ENCODE data around the gene STXBP2. TPM values are rescaled to one million over a fixed set of nuclear protein-coding genes. Genes with fewer than 3 reads are reported as not detected.
"Not testable (repeated sequence)": the region's sequence is repeated elsewhere in the genome, so short reads cannot be mapped to it uniquely, and the experiment has no call there.

Gene STXBP2
- total RNA-seq, 8 experiments from 2014 or later, result 1.4 to 38.5 (median 3.5) TPM

DNA sequence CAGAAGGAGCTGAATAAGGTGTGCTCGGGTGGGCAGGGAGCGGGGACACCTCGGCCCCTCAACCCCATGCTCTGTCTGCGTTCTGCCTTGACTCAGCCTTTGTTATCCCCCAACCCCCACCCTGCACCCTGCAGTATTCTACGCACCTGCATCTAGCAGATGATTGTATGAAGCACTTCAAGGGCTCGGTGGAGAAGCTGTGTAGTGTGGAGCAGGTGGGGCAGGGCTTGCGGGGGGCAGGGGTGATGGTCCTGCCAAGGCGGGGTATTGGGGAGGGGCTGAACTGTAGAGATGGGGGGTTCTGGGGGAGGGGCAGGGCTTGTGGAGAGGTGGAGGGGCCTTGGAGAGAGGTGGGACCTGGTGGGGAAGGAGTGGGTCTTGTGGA lies 6.1 kb downstream of the STXBP2 start:
- H3K27ac ChIP-seq, result no peak overlapping the region
- in situ Hi-C loops (cut with MboI; ENCODE audit: low pct_unique_long_range_greater_than_20kb in 2 of 9, low sequenced_read_pairs in 9 of 9, unreplicated experiment in 9 of 9), result no loop called here
- no peak for ATAC-seq (replicated peaks in 6 of 8)
- 100% methylated on average over 2 of the region's 8 CpGs; no CpG with 5 or more reads in 9 of the 10 experiments for WGBS, 10 experiments
- no peaks in the 10 kb centered on the region for H3K4me1 ChIP-seq (replicated peaks in 1 of 2)
- no peak overlapping the region for H3K4me3 ChIP-seq

DNA sequence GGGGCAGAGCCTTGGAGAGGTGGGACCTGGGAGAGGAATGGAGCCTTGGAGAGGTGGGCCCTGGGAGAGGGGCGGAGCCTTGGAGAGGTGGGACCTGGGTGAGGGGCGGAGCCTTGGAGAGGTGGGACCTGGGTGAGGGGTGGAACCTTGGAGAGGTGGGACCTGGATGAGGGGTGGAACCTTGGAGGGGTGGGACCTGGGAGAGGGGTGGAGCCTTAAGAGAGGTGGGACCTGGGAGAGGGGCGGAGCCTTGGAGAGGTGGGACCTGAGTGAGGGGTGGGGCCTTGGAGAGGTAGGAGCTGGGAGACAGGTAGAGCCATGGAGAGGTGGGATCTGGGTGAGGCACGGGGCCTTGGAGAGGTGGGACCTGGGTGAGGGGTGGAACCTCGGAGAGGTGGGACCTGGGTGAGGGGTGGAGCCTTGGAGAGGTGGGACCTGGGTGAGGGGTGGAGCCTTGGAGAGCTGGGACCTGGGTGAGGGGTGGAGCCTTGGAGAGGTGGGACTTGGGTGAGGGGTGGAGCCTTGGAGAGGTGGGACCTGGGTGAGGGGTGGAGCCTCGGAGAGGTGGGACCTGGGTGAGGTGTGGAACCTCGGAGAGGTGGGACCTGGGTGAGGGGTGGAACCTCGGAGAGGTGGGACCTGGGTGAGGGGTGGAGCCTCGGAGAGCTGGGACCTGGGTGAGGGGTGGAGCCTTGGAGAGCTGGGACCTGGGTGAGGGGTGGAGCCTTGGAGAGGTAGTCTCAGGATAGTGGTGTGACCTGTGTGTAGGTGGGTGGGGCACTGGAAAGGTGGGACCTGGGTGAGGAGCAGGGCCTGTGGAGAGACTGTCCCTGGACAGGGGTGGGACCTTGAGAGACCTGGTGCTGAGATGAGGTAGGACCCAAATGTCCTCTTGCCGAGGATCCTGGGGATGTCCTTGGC lies 7.0 kb downstream of the STXBP2 start:
- WGBS, 10 experiments, result 71% methylated on average over 1 of the region's 10 CpGs; no CpG with 5 or more reads in 9 of the 10 experiments
- H3K4me1 ChIP-seq (replicated peaks in 1 of 2); in situ Hi-C loops (cut with MboI; ENCODE audit: low pct_unique_long_range_greater_than_20kb in 2 of 9, low sequenced_read_pairs in 9 of 9, unreplicated experiment in 9 of 9); ATAC-seq (replicated peaks in 6 of 8); H3K27ac ChIP-seq; H3K4me3 ChIP-seq: not testable (repeated sequence)

DNA sequence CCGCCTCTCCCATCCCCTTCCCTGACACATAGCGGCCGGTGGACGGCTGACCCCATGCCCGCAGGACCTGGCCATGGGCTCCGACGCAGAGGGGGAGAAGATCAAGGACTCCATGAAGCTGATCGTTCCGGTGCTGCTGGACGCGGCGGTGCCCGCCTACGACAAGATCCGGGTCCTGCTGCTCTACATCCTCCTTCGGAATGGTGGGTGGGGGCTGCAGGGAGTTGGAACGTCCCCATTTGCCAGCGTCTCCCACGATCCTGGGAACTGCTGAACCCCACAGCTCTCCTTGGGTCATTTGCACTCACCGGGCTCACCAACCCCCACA lies 7.6 kb downstream of the STXBP2 start:
- H3K27ac ChIP-seq, result no peak overlapping the region
- in situ Hi-C loops (cut with MboI; ENCODE audit: low pct_unique_long_range_greater_than_20kb in 2 of 9, low sequenced_read_pairs in 9 of 9, unreplicated experiment in 9 of 9), result no loop called here

DNA sequence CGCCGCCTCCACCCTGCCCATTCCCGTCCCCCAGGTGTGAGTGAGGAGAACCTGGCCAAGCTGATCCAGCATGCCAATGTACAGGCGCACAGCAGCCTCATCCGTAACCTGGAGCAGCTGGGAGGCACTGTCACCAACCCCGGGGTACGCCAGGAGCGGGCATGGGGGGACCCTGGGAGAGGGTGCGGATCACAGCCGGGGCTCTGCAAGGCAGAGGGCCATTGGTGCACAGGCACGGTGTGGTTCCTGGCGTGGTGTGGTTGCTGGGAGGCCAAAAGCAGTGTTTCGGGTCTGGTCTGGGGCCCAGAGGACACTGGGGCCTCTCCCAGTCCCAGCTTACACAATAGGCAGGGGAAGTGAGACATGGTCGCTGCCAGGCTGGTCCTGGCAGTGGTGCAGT lies 8.3 kb downstream of the STXBP2 start:
- H3K27ac ChIP-seq, result no peak overlapping the region

More for the DNA sequence above, 7.6 kb downstream of the STXBP2 start:
- ATAC-seq (replicated peaks in 6 of 8), result no peak
- H3K4me3 ChIP-seq, result no peak overlapping the region
- 60 to 100% (median 95%) methylated on average over 2 to 14 of the region's 20 CpGs; no CpG with 5 or more reads in 7 of the 10 experiments for WGBS, 10 experiments
- H3K4me1 ChIP-seq (replicated peaks in 1 of 2), result no peaks in the 10 kb centered on the region

DNA sequence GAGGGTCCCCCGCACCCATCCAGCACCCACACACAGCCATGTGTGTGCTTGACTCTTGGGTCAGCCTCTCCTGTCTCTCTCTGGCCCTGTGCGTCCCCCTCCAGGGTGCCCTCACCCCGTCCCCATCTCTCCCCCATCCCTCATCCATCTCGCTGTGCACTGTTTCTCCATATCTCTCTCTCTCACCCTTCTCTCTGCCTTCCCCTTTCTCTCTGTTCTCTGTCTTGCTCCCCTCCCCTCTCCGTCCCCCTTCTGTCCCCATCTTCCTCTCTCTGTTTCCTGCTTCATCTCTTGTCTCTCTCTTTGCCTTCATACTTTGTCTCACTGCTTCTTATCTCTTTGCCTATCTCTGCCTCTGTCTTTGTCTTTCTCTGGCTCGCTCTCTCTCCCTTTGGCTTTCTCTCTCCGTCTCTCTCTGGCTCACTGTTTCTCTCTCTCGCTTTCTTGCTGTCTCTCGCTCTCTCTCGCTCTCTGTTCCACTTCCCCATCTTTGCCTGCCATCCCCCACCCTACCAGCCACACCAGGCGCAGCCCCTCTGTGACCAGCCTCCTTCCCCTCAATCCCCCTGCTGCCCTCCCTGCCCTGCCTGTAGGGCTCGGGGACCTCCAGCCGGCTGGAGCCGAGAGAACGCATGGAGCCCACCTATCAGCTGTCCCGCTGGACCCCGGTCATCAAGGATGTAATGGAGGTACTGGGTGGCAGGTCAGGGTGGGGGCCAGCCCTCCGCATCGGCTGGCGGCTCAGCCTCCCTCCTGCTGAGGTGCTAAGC lies 8.9 kb downstream of the STXBP2 start:
- no peak overlapping the region for H3K27ac ChIP-seq
- no peaks in the 10 kb centered on the region for H3K4me1 ChIP-seq (replicated peaks in 1 of 2)
- 44 to 74% (median 61%) methylated on average over 3 to 7 of the region's 20 CpGs; no CpG with 5 or more reads in 4 of the 10 experiments for WGBS, 10 experiments
- no peak for ATAC-seq (replicated peaks in 6 of 8)
- in situ Hi-C loops (cut with MboI; ENCODE audit: low pct_unique_long_range_greater_than_20kb in 2 of 9, low sequenced_read_pairs in 9 of 9, unreplicated experiment in 9 of 9), result no loop called here
- no peak overlapping the region for H3K4me3 ChIP-seq

More for the DNA sequence above, 8.3 kb downstream of the STXBP2 start:
- in situ Hi-C loops (cut with MboI; ENCODE audit: low pct_unique_long_range_greater_than_20kb in 2 of 9, low sequenced_read_pairs in 9 of 9, unreplicated experiment in 9 of 9), result no loop called here
- 100% methylated on average over 2 of the region's 14 CpGs; no CpG with 5 or more reads in 9 of the 10 experiments for WGBS, 10 experiments
- no peak for ATAC-seq (replicated peaks in 6 of 8)
- Histone ChIP-seq H3K4me3 (no peak overlapping the region), H3K4me1 (replicated peaks in 1 of 2) (no peaks in the 10 kb centered on the region)

DNA sequence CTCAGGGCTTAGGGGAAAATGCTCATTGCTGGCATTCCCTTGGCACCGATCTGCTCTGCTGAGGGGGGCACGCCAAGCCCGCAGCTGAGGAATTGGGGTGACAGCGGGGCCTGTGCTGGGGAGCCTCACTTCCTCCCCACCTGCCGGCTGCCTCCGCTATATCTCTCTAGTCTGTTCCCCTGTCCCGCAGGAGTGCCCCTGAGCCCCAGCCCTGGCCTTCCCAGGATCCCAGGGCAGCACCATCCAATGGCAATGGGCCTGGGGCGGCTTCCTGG lies 9.5 kb downstream of the STXBP2 start:
- no CpG with 5 or more reads among the region's 8 CpGs for WGBS, 10 experiments

DNA sequence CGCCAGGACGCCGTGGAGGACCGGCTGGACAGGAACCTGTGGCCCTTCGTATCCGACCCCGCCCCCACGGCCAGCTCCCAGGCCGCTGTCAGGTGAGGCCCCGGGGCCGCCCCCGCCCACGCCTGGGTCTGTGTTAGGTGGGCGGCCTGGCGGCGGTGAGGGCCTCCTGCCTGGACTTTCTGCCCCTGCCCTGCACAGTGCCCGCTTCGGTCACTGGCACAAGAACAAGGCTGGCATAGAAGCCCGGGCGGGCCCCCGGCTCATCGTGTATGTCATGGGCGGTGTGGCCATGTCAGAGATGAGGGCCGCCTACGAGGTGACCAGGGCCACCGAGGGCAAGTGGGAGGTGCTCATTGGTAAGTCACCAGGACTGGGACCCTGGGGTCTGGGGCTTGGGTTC lies 10.2 kb downstream of the STXBP2 start:
- Histone ChIP-seq H3K4me3 (no peak overlapping the region), H3K27ac (no peak overlapping the region), H3K4me1 (replicated peaks in 1 of 2) (no peaks in the 10 kb centered on the region)
- in situ Hi-C loops (cut with MboI; ENCODE audit: low pct_unique_long_range_greater_than_20kb in 2 of 9, low sequenced_read_pairs in 9 of 9, unreplicated experiment in 9 of 9), result no loop called here
- ATAC-seq (replicated peaks in 6 of 8), result peak in 1 of 8 experiments; percentile 18
- WGBS, 10 experiments, result no CpG with 5 or more reads among the region's 26 CpGs

More for the DNA sequence above, 9.5 kb downstream of the STXBP2 start:
- Histone ChIP-seq H3K4me3 (no peak overlapping the region), H3K4me1 (replicated peaks in 1 of 2) (no peaks in the 10 kb centered on the region), H3K27ac (no peak overlapping the region)
- in situ Hi-C loops (cut with MboI; ENCODE audit: low pct_unique_long_range_greater_than_20kb in 2 of 9, low sequenced_read_pairs in 9 of 9, unreplicated experiment in 9 of 9), result no loop called here
- ATAC-seq (replicated peaks in 6 of 8), result no peak

DNA sequence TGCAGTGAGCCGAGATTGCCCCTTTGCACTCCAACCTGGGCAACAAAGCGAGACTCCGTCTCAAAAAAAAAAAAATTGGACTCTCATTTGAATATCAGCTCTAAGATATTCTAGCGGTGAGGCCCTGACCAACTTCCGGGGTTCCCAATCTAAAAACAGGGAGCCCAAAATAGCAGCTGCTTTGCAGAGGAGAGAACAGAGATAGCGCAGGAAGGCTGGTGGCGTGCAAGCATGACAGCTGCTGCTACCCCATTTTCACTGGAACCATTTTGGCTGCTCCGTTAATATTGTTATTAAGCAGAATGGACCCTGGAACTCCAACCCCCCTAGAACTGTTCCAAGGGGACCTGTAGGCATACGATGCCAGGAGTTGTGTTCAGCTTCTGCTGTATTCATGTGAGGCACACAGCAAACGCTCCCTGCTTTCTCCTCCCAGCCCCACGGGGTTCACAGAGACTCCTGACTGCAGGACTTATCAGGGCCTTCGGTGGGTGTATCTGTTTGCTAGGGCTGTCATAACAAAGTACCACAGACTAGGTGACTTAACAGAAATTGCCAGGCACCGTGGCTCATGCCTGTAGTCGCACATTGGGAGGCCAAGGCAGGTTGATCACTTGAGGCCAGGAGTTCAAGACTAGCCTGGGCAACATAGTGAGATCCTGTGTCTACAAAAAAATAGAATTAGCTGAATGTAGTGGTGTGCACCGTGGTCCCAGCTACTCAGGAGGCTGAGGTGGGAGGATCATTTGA lies 11.5 kb downstream of the STXBP2 start:
- WGBS, 10 experiments, result 0 to 82% (median 72%) methylated on average over 1 to 7 of the region's 15 CpGs; no CpG with 5 or more reads in 2 of the 10 experiments
- H3K27ac ChIP-seq, result no peak overlapping the region
- H3K4me3 ChIP-seq, result no peak overlapping the region
- no peak for ATAC-seq (replicated peaks in 6 of 8)
- in situ Hi-C loops (cut with MboI; ENCODE audit: low pct_unique_long_range_greater_than_20kb in 2 of 9, low sequenced_read_pairs in 9 of 9, unreplicated experiment in 9 of 9), result no loop called here
- H3K4me1 ChIP-seq (replicated peaks in 1 of 2), result no peaks in the 10 kb centered on the region

DNA sequence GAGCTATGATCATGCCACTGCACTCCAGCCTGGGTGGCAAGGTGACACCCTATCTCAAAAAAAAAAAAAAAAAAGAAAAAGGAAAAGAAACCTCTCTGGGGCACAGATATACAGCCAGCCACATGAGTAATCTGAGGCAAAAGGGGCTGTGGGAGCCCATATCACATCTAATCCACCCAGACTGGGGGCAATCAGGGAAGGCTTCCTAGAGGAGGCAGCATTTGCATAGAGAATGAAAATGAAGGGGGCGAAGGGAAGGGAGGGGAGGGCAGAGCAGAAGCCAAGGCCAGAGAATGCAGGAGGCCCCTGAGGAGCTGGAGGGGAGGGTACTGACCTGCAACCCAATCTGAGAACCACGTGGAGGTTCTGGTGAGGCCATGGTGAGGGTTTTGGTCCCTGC lies 13.2 kb downstream of the STXBP2 start:
- WGBS, 10 experiments, result 0 to 33% methylated on average over 1 to 2 of the region's 2 CpGs; no CpG with 5 or more reads in 8 of the 10 experiments
- ATAC-seq (replicated peaks in 6 of 8), result no peak
- H3K4me3 ChIP-seq, result no peak overlapping the region
- H3K4me1 ChIP-seq (replicated peaks in 1 of 2), result no peaks in the 10 kb centered on the region
- no peak overlapping the region for H3K27ac ChIP-seq
- in situ Hi-C loops (cut with MboI; ENCODE audit: low pct_unique_long_range_greater_than_20kb in 2 of 9, low sequenced_read_pairs in 9 of 9, unreplicated experiment in 9 of 9), result loop anchor here in 1 of 9 experiments (25.0 kb wide), 1 partner anchor 88 kb away; no protein-coding TSS in a partner anchor

DNA sequence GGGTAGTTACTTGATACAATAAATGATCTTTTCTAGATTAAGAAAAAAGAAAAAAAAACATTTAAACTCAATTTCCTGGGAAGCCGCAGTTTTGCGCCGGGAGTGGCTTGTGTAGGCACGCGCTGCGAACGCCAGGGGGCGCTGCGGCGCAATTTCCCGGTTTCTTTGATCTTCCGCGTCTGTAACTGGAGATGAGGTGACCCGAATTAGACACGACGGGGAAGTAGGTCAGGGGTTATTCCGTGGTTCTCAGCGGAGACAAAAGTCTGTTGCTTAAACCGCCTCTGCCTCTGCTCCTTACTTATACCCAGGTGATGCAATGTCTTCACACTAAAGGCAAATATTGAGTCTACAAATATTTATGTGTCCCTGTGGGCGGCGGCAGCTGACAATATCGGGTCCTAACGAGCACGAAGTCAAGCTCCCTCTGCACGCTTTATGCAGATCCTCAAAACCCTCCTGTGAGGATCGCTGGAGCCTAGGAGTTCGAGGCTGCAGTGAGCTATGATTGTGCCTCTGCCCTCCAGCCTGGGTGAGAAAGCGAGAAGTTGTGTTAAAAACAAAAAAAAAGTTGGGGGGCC lies 15.2 kb downstream of the STXBP2 start:
- in situ Hi-C loops (cut with MboI; ENCODE audit: low pct_unique_long_range_greater_than_20kb in 2 of 9, low sequenced_read_pairs in 9 of 9, unreplicated experiment in 9 of 9), result loop anchor here in 1 of 9 experiments (25.0 kb wide), 1 partner anchor 90 kb away; no protein-coding TSS in a partner anchor
- peak overlapping the region in 2 of 5 donors; percentile 6 for H3K4me3 ChIP-seq
- 0 to 20% (median 6%) methylated on average over 2 to 27 of the region's 28 CpGs; no CpG with 5 or more reads in 2 of the 10 experiments for WGBS, 10 experiments
- ATAC-seq (replicated peaks in 6 of 8), result peak; percentile 66 to 88 (median 78)
- H3K27ac ChIP-seq, result no peak overlapping the region
- H3K4me1 ChIP-seq (replicated peaks in 1 of 2), result no peaks in the 10 kb centered on the region

DNA sequence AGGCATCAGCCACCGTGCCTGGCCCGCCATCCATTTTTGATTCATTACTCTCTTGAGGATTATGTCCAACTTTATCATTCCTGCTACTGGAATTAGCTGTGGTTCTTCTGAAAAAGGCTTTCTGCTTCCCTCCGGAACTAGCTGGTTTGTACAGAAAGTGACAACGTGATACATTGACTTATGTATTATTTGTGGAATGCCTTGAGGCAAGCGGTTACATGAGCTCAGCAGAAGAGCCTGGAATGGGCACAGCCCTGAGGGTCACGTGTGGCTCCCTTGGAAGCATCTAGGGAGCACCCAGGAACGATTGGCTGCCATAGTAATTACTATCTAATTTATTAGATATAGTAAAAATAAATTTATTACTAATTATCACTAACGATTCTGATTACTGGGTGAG lies 17.5 kb downstream of the STXBP2 start:
- no peak overlapping the region for H3K4me3 ChIP-seq
- 0 to 80% (median 31%) methylated on average over 1 to 8 of the region's 8 CpGs; no CpG with 5 or more reads in 2 of the 10 experiments for whole genome bisulfite sequencing, 10 experiments
- in situ Hi-C loops (cut with MboI; ENCODE audit: low pct_unique_long_range_greater_than_20kb in 2 of 9, low sequenced_read_pairs in 9 of 9, unreplicated experiment in 9 of 9), result loop anchor here in 1 of 9 experiments (25.0 kb wide), 1 partner anchor 92 kb away; no protein-coding TSS in a partner anchor
- no peaks in the 10 kb centered on the region for H3K4me1 ChIP-seq (replicated peaks in 1 of 2)
- peak; percentile 52 to 88 (median 78) for ATAC-seq (replicated peaks in 6 of 8)
- no peak overlapping the region for H3K27ac ChIP-seq

DNA sequence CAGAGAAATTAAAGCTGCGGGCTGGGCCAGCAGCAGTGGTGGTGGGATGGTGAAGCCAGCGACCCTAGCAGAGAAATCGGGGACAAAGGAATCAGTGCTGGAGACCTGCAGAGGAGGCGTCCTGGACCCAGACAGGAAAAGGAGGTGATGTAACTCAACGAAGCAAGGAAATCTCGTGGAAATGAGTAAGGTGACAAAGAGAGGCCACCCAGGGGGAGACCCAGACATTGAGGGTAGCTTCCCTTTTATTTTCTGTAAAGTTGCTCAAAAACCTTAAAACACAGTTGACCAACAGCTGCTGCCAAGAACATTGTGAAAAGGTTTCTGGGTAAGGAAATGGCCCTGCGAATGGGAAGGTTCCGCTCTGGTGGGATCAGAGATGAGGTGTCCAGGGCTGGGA lies 18.7 kb downstream of the STXBP2 start:
- in situ Hi-C loops (cut with MboI; ENCODE audit: low pct_unique_long_range_greater_than_20kb in 2 of 9, low sequenced_read_pairs in 9 of 9, unreplicated experiment in 9 of 9), result loop anchor here in 1 of 9 experiments (25.0 kb wide), 1 partner anchor 93 kb away; no protein-coding TSS in a partner anchor
- H3K27ac ChIP-seq, result no peak overlapping the region
- ATAC-seq (replicated peaks in 6 of 8), result no peak
- H3K4me1 ChIP-seq (replicated peaks in 1 of 2), result no peaks in the 10 kb centered on the region
- 0 to 100% (median 60%) methylated on average over 1 to 7 of the region's 8 CpGs; no CpG with 5 or more reads in 2 of the 10 experiments for WGBS, 10 experiments
- no peak overlapping the region for H3K4me3 ChIP-seq
